Left kidney (tissue), 2 donors: ENCODE results near the gene VPS9D1. TPM values are rescaled to one million over a fixed set of nuclear protein-coding genes. Genes with fewer than 3 reads are reported as not detected.
"Not testable (repeated sequence)": the region's sequence is repeated elsewhere in the genome, so short reads cannot be mapped to it uniquely, and the experiment has no call there.

Experiments
- DNase-seq: peaks from one replicate; pipeline ENCODE4 v3.0.0-alpha.2; 2013
- polyA plus RNA-seq: library from polyadenylated mRNA; unstranded; fragments of 120-200 nt; gene quantifications from one replicate; pipeline ENCODE4 v1.2.1, GENCODE V29; 2013; ENCODE audit not compliant: insufficient read length

VPS9D1 gene
- polyA plus RNA-seq, 1 donor, result 12.6 TPM

- DNase-seq, result not testable (repeated sequence)
Measured at GRCh38 chr16:89664238-89664637, 56.5 kb downstream of the VPS9D1 start.

- no peak for DNase-seq
Measured at GRCh38 chr16:89661215-89661614, 59.5 kb downstream of the VPS9D1 start.

DNA sequence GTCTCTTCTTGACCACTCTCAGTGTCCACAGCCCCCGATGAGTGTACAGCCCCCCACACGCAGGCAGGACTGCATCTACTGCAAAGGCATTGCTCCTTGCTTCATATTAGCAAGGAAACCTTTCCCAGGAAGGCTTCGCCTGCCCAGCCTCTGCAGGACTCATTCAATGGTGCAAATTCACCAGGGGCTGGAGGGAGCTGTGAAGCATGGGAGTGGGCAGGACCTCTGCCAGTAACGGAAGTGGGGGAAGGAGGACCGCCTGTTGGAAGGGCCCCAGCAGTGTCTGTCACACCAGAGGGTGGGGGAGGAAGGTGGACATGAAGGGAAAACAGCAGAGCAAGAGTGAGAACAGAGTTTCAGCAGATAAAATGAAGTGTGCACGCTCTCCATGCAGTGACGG is 60.6 kb downstream of the VPS9D1 start:
- no peak for DNase-seq

DNA sequence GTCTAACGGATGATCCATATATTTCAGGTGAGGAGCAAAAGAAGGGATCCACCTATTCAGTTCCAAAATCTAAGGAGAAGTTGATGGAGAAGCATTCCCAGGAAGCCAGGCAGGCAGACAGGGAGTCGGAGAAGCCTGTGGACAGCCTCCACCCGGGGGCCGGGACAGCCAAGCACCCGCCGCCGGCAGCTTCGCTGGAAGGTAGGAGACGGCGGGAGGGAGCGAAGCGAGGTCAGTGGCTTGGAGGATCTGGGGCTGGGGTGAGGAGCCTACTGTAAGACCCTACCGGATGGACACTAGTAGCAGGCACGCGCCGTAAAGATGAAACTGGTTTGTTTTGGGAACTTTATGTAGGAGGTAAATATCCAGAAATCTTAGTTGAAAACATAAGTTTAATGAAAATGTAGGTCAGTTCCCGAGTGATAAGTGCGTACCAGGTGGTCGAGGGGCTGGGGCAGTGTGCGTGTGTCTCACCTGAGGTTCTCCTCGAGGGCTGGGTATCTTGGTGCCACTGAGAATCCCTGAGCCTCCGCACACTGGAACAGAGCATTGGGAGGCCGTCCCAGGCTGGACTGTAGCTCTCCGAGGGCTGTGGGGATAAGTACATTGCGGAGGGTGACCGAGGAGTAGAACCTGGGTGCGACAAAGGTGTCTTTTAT is 62.3 kb downstream of the VPS9D1 start:
- no peak for DNase-seq

GRCh38 chr16:89657442-89658220 is 63.1 kb downstream of the VPS9D1 start, which contains the start of the genes CHMP1A and SPATA33:
CHMP1A (minus strand) TSS chr16:89657708; CDS start chr16:89657588, 120 bp downstream.
SPATA33 (plus strand) TSS chr16:89657836; CDS start chr16:89657912, 76 bp downstream.
- peak; percentile 87 for DNase-seq

Other genes with a start within 250 kb of the VPS9D1 start
- 105 TPM for gene ANKRD11, start 230.3 kb downstream of the VPS9D1 start, polyA plus RNA-seq
- gene SPG7, start 212.5 kb downstream of the VPS9D1 start, polyA plus RNA-seq, result 140 TPM
- gene RPL13, start 160.2 kb downstream of the VPS9D1 start, polyA plus RNA-seq, result 1,395 TPM
- gene CPNE7, start 145.1 kb downstream of the VPS9D1 start, polyA plus RNA-seq, result 4.0 TPM
- 29.0 TPM for gene DPEP1, start 107.3 kb downstream of the VPS9D1 start, polyA plus RNA-seq
- 56.1 TPM for gene CHMP1A, start 63.2 kb downstream of the VPS9D1 start, polyA plus RNA-seq
- gene SPATA33, start 63.1 kb downstream of the VPS9D1 start, polyA plus RNA-seq, result 15.5 TPM
- 122 TPM for gene CDK10, start 34.2 kb downstream of the VPS9D1 start, polyA plus RNA-seq
- gene SPATA2L, start 19.2 kb downstream of the VPS9D1 start, polyA plus RNA-seq, result 4.3 TPM
- 26.1 TPM for gene ZNF276, start 639 bp upstream of the VPS9D1 start, polyA plus RNA-seq
- 50.2 TPM for gene FANCA, start 95.7 kb upstream of the VPS9D1 start, polyA plus RNA-seq
- gene SPIRE2, start 107.6 kb upstream of the VPS9D1 start, polyA plus RNA-seq, result 15.7 TPM
- gene TCF25, start 152.7 kb upstream of the VPS9D1 start, polyA plus RNA-seq, result 168 TPM
- 4.9 TPM for gene MC1R, start 198.0 kb upstream of the VPS9D1 start, polyA plus RNA-seq
- gene TUBB3, start 202.4 kb upstream of the VPS9D1 start, polyA plus RNA-seq, result 8.8 TPM
- 38.6 TPM for gene DEF8, start 227.9 kb upstream of the VPS9D1 start, polyA plus RNA-seq